GM11168 (cell line): ENCODE results near the gene COL4A1.

Experiments used
- in situ Hi-C: fragments of 300-500 bp; cut with MboI; formaldehyde crosslinking; loops from one replicate; pipeline ENCODE4 v1.12.0; 2022; ENCODE audit warnings: low sequenced_read_pairs; ENCODE audit not compliant: unreplicated experiment

Gene COL4A1

GRCh38 chr13:110182461-110182860, 124.5 kb downstream of the COL4A1 start:
- in situ Hi-C loops = no loop called here

GRCh38 chr13:110182003-110182402, 125.0 kb downstream of the COL4A1 start:
- in situ Hi-C loops = no loop called here

GRCh38 chr13:110179857-110180147, 127.2 kb downstream of the COL4A1 start:
- in situ Hi-C loops = no loop called here

- in situ Hi-C loops = no loop called here
These were observed 127.7 kb downstream of the COL4A1 start for GRCh38 chr13:110179116-110179856.

- in situ Hi-C loops = no loop called here
These were observed 129.2 kb downstream of the COL4A1 start for GRCh38 chr13:110177790-110178189.

GRCh38 chr13:110176431-110176830, 130.5 kb downstream of the COL4A1 start:
- in situ Hi-C loops = no loop called here

- in situ Hi-C loops = no loop called here
These were observed 133.6 kb downstream of the COL4A1 start for GRCh38 chr13:110173247-110173818.

GRCh38 chr13:110170882-110171281, 136.1 kb downstream of the COL4A1 start:
- in situ Hi-C loops = no loop called here

- in situ Hi-C loops = no loop called here
These were observed 136.8 kb downstream of the COL4A1 start for GRCh38 chr13:110170020-110170790.

GRCh38 chr13:110168999-110169933, 137.7 kb downstream of the COL4A1 start:
- in situ Hi-C loops = no loop called here

GRCh38 chr13:110166598-110166997, 140.4 kb downstream of the COL4A1 start:
- in situ Hi-C loops = no loop called here

GRCh38 chr13:110164706-110165105, 142.3 kb downstream of the COL4A1 start:
- in situ Hi-C loops = no loop called here

- in situ Hi-C loops = no loop called here
These were observed 143.9 kb downstream of the COL4A1 start for GRCh38 chr13:110162866-110163658.

- in situ Hi-C loops = no loop called here
These were observed 144.9 kb downstream of the COL4A1 start for GRCh38 chr13:110162053-110162452.

- in situ Hi-C loops = no loop called here
These were observed 145.7 kb downstream of the COL4A1 start for GRCh38 chr13:110161112-110161882.

GRCh38 chr13:110158226-110158625, 148.7 kb downstream of the COL4A1 start:
- in situ Hi-C loops = no loop called here

- in situ Hi-C loops = no loop called here
These were observed 149.2 kb downstream of the COL4A1 start for GRCh38 chr13:110157718-110158117.

GRCh38 chr13:110156301-110157049, 150.5 kb downstream of the COL4A1 start:
- in situ Hi-C loops = no loop called here
